Activated CD8-positive, alpha-beta memory T cell treated with anti-CD3 and anti-CD28 coated beads, Interleukin-2, amount 50 U/mL, for 24 hours (primary cell): ENCODE measurements around the gene HOXB8.

Source experiments
- DNase-seq: peaks from one replicate; pipeline ENCODE4 v3.0.0-alpha.2; 2020; ENCODE audit errors: extremely low read depth

Gene HOXB8

DNA sequence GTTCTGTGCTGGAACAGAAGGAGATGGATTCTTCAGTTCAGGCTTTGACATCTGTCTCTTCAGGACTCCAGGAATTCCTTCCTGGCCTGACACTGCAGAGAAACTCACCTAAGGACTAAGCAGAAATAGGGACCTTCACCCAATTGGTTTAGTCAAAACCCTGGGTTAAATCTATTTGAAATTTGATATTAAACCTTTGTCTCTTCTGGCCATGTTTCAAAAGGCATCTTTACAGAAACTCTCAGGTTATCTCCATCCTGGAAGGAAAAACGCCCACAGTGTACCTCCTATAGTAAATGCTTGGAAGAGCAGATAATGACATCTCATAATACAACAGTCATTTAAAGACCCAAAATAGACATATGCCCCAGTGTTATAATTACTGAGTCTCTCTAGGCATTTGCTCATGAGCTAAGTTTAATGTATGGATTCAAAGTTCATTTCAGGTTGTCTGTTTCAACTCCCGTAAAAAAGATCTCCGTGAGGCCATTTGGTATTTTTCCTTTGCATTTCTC lies 31.3 kb downstream of the HOXB8 start:
- DNase-seq: no peak

GRCh38 chr17:48582750-48583069 lies 32.4 kb downstream of the HOXB8 start:
- no peak for DNase-seq

- no peak for DNase-seq
These were observed 35.1 kb downstream of the HOXB8 start for GRCh38 chr17:48579760-48580554.

- no peak for DNase-seq
These were observed 35.7 kb downstream of the HOXB8 start for GRCh38 chr17:48579471-48579759.

GRCh38 chr17:48578616-48579470 lies 36.2 kb downstream of the HOXB8 start:
- DNase-seq: no peak

GRCh38 chr17:48577946-48578615 lies 37.0 kb downstream of the HOXB8 start, which contains the start of gene HOXB4:
TSS of gene HOXB4 (minus strand) at chr17:48578350. CDS start at chr17:48578319, 31 bp downstream.
- peak; percentile 38 for DNase-seq

DNA sequence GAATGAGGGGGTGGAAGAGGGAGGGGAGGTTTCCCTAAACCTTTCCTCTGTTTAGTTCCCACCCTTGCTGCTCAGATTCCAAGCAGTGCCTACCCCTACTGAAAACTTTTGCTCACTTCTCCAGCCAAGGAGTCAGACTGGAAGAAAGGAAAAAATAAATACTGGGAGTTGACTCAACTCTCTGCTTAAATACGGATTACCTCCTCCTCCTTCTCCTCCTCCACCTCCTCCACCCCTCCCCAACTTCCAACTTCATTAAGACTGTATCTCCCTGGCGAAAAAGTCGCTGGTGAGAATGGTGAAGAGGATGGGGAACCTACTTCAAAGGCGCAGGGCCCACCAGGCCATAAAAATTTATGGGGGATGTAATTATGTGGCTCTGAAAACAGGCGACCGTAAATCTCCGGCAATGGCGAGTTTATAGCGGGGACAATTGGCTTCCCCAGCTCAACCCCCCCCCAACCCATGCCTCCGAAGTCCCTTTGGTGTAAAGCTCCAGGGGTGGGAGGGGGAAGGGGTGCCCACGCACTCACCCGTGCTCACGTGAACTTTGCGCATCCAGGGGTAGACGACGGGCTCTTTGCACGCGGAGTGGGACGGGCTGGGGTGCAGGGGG lies 37.7 kb downstream of the HOXB8 start:
- no peak for DNase-seq

- DNase-seq: no peak
These were observed 38.4 kb downstream of the HOXB8 start for GRCh38 chr17:48576479-48577309.

DNA sequence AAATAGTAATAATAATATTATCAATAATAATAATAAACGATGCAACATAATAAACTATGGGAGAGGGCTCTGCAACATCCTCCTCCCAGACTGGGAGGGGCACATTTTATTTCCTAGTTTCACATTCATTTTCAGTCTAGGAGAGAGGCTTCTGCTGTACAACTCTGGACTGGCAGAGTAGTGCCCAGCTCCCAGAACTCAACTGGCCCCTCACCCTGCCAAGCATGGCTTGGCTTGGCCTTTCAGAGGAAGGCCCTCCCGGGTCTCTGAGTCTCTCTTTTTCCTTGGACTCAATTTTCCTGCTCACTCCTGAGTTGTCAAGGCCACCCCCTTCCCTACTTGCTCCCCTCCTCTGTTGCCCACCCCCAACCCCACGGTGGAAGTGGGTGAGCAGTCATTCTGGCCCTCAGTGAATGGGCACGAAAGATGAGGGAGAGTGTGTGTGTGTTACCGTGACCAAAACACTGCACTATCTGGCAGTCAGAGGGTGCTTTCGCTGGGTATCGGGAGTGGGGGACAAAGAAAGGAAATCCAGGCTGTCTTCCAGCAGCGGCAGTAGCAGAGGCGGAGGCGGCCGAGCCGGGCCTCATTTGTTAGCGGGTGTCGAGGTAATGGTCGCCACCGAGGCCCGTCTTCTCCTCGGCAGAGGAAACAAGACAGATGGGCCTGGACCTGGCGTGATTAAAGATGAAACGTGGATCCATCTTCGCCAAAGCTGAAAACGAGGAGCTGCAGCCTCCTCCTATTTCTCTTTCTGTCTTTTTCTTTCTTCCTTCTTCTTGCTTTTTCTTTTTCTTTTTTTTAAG lies 39.2 kb downstream of the HOXB8 start:
- no peak for DNase-seq

GRCh38 chr17:48575066-48575582 lies 40.0 kb downstream of the HOXB8 start:
- no peak for DNase-seq

DNA sequence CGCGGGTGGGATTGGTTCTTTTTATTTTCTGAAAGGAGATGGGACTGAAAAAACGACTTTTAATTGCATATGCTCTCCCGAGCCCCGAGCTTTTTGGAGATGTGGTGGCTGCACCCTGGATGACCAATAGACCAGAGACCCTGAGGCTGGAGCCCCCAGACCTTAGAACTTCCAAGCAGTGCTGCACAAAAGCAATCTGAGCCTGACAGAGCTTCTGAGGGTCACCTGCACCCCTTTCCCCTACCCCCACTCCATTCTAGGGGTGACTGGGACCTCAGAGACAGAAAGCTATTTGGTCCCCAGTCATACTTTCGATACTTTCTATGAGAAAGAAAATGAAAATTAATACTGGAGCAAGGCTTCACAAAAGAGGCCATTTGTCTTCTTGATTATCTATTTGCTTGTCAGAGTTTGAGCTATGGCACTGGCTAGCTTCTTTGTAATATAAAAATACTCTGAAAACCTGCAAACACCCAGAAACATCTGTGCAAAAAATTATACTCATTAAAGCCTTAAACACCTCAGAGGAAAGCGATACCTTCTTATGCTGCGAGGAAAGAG lies 40.5 kb downstream of the HOXB8 start:
- no peak for DNase-seq

- no peak for DNase-seq
These were observed 43.2 kb downstream of the HOXB8 start for GRCh38 chr17:48571826-48572417.

GRCh38 chr17:48571024-48571818 lies 43.9 kb downstream of the HOXB8 start:
- DNase-seq: no peak

DNA sequence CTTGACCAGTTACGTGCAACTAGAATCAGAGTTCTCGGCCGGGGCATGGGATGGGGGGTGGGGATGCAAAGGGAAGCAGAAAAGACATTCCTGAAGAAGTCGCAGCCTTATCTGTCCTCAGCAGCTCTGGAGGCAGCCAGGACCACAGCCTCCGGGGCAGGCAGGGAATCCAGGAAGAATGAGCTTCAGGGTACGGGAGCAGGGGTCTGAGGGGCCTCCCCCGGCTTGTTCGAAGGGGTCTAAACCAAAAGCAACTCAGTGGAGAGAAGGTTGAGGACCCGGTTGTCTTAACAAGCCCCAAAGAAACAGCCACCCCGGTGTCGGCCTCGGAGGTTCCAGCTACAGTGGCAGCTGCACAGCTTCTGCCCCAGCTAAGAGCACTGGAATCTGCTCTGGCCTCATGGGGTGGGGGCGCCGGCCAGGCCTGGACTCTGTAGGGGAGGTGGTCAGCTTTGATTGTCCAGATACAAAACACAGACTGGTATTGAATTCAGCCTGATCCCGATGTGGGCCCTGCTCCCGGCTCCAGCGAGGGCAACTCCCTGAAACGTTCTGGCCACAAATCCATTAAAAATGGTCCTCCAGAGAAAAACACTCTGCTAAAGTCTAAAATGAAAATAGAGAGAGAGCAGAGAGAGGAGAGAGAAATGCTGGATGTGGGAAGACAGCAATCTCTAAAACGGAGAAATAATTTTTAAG lies 44.6 kb downstream of the HOXB8 start:
- no peak for DNase-seq

GRCh38 chr17:48569674-48570324 lies 45.3 kb downstream of the HOXB8 start:
- DNase-seq: no peak

DNA sequence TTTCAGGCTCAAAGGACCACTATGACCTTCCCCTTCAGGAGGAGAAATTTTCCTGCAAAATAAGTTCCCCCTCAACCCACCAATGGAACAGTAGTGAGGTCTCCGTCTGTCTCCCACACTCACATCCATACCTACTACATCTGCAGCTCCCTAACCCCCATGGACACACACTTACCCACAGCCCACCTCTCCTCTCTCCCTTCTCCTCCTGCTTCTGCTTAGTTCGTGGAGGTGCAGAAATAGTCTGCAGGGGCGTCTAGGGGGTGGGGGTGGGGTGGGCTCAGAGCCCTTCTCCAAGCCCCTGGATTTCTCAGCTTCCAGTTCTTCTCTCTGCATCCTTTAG lies 45.9 kb downstream of the HOXB8 start:
- no peak for DNase-seq

- DNase-seq: no peak
These were observed 46.4 kb downstream of the HOXB8 start for GRCh38 chr17:48568499-48569239.
